Vagina (tissue), 2 donors: ENCODE measurements around the gene VSIG10. TPM values are rescaled to one million over a fixed set of nuclear protein-coding genes. Genes with fewer than 3 reads are reported as not detected.
A peak's percentile ranks its signal among the peaks of the same experiment; 100 is the strongest.

Experiments used
- DNase-seq, 2 donors: peaks; one replicate each; pipeline ENCODE4 v3.0.0-alpha.2; 2017; ENCODE audit errors: extremely low spot score in 2 of 2
- H3K27ac ChIP-seq: fragments of 200-600 bp; sonication (generic); one replicate; pipeline ENCODE4 v1.5.1; 2019
- H3K27me3 ChIP-seq: fragments of 200-600 bp; sonication (generic); one replicate; pipeline ENCODE4 v1.5.1; 2019
- H3K36me3 ChIP-seq, 2 donors: fragments of 200-600 bp; sonication (generic); one replicate each; pipeline ENCODE4 v1.5.1; 2017 to 2019
- H3K4me1 ChIP-seq: fragments of 200-600 bp; sonication (generic); one replicate; pipeline ENCODE4 v1.5.1; 2019
- H3K4me3 ChIP-seq, 2 donors: fragments of 200-600 bp; sonication (generic); 1 replicate in 1 of 2; 2 replicates in 1 of 2; pipeline ENCODE4 v1.5.1; 2016 to 2019
- H3K9me3 ChIP-seq: fragments of 200-600 bp; sonication (generic); one replicate; pipeline ENCODE4 v1.5.1; 2019
- POLR2A ChIP-seq, 2 donors: fragments of 450-650 bp; IDR thresholded peaks; one replicate each; pipeline ENCODE4 v1.6.1; 2017; ENCODE audit warnings: antibody characterized with exemption in 2 of 2, mild to moderate bottlenecking in 2 of 2, moderate library complexity in 2 of 2
- POLR2AphosphoS5 ChIP-seq, 2 donors: sonication (generic); formaldehyde crosslinking; IDR thresholded peaks; one replicate each; pipeline ENCODE4 v1.9.0; 2017; ENCODE audit warnings: antibody characterized with exemption in 2 of 2, mild to moderate bottlenecking in 2 of 2, low read depth in 1 of 2; ENCODE audit not compliant: insufficient read depth in 1 of 2
- intact Hi-C: fragments of 100-400 bp; cut with DNase I; formaldehyde crosslinking; loops from one replicate; pipeline ENCODE4 v1.15.1; 2023
- total RNA-seq: library from RNA; depleted of rRNA; stranded (reverse); fragments of >200 nt; gene quantifications from one replicate; pipeline ENCODE4 v1.2.3, GENCODE V29; 2016
- TF ChIP-seq, protein P1 (sequence below), 3 experiments: fragments of 450-650 bp in 2 of 3; fragments of 200-600 bp in 1 of 3; sonication (generic) in 1 of 3; IDR thresholded peaks; one replicate each; pipeline ENCODE4 v1.5.1; 2017 to 2019; ENCODE audit warnings: antibody characterized with exemption in 3 of 3, mild to moderate bottlenecking in 2 of 3, moderate library complexity in 2 of 3

The VSIG10 gene
- total RNA-seq, 1 donor from 2014 or later, result 31.2 TPM

DNA sequence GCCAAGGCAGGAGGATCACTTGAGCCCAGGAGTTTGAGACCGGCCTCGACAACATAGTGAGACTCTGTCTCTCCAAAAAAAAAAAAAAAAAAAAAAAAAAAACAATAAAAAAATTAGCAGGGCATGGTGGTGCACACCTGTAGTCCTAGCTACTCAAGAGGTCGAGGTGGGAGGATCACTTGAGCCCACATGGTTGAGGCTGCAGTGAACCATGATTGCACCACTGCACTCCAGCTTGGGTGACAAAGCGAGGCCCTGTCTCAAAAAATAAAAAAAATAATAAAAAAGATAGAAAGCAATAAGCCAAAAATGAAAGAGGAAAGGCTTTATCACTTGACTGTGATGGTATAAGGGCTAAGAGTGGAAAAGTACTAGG is 21.9 kb upstream of the VSIG10 start:
- H3K4me1 ChIP-seq, result no peaks in the 10 kb centered on the region
- intact Hi-C loops, result no loop called here
- no peak overlapping the region for H3K27ac ChIP-seq
- no peaks in the 10 kb centered on the region for H3K9me3 ChIP-seq
- no peak for DNase-seq
- H3K36me3 ChIP-seq, result no peaks in the 10 kb centered on the region
- TF ChIP-seq, protein P1, sequence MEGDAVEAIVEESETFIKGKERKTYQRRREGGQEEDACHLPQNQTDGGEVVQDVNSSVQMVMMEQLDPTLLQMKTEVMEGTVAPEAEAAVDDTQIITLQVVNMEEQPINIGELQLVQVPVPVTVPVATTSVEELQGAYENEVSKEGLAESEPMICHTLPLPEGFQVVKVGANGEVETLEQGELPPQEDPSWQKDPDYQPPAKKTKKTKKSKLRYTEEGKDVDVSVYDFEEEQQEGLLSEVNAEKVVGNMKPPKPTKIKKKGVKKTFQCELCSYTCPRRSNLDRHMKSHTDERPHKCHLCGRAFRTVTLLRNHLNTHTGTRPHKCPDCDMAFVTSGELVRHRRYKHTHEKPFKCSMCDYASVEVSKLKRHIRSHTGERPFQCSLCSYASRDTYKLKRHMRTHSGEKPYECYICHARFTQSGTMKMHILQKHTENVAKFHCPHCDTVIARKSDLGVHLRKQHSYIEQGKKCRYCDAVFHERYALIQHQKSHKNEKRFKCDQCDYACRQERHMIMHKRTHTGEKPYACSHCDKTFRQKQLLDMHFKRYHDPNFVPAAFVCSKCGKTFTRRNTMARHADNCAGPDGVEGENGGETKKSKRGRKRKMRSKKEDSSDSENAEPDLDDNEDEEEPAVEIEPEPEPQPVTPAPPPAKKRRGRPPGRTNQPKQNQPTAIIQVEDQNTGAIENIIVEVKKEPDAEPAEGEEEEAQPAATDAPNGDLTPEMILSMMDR (IDR thresholded peaks at IDR 0.05), result no peak
- TF ChIP-seq POLR2AphosphoS5 (IDR thresholded peaks at IDR 0.05; ENCODE audit: insufficient read depth in 1 of 2, low read depth in 1 of 2) (no peak), POLR2A (IDR thresholded peaks at IDR 0.05) (no peak)
- no peak overlapping the region for H3K4me3 ChIP-seq
- no peaks in the 10 kb centered on the region for H3K27me3 ChIP-seq

DNA sequence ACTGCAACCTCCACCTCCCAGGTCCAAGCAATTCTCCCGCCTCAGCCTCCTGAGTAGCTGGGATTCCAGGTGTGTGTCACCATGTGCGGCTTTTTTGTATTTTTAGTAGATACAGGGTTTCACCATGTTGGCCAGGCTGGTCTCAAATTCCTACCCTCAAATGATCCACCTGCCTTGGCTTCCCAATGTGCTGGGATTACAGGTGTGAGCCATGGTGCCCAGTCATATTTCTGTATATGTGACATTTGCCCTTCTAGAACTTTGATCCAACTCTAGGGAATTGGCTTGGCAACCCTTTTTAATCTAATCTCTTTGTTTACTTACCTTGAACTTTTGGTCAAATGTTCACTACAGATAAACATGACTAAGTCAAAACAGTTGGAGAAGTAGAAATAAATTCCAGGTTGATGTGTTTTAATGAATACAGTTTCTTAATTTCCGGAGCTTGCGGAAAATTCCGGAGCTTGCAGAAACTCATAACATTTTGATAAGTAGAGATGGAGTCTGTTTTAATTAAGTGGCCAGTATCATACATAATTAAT is 20.6 kb upstream of the VSIG10 start:
- no peaks in the 10 kb centered on the region for H3K9me3 ChIP-seq
- H3K27ac ChIP-seq, result no peak overlapping the region
- no peak for TF ChIP-seq POLR2A (IDR thresholded peaks at IDR 0.05)
- TF ChIP-seq POLR2AphosphoS5 (IDR thresholded peaks at IDR 0.05; ENCODE audit: insufficient read depth in 1 of 2, low read depth in 1 of 2), result no peak
- TF ChIP-seq, protein P1 (IDR thresholded peaks at IDR 0.05), result no peak
- intact Hi-C loops, result loop anchor here (5.0 kb wide), 1 partner anchor 253 kb away; the partner anchor contains the start of gene SUDS3
- H3K27me3 ChIP-seq, result no peaks in the 10 kb centered on the region
- DNase-seq, result no peak
- H3K4me3 ChIP-seq, result no peak overlapping the region
- H3K4me1 ChIP-seq, result no peaks in the 10 kb centered on the region
- H3K36me3 ChIP-seq, result no peaks in the 10 kb centered on the region

DNA sequence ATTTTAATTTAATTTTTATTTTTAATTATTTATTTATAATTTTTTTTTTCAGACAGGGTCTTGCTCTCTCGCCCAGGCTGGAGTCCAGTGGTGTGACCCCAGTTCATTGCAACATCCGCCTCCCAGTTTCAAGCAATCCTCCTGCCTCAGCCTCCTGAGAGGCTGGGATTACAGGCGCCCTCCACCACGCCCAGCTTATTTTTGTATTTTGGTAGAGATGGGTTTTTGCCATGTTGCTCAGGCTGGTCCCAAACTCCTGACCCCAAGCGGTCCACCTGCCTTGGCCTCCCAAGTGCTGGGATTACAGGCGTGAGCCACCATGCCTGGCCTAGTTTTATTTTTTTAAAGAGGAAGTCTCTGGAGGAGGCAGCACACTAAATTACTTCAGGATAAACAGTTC is 18.5 kb upstream of the VSIG10 start:
- Histone ChIP-seq H3K27ac (no peak overlapping the region), H3K9me3 (no peaks in the 10 kb centered on the region), H3K4me1 (no peaks in the 10 kb centered on the region), H3K36me3 (no peaks in the 10 kb centered on the region), H3K4me3 (no peak overlapping the region), H3K27me3 (no peaks in the 10 kb centered on the region)
- intact Hi-C loops, result loop anchor here (5.0 kb wide), 1 partner anchor 255 kb away; the partner anchor contains the start of gene SUDS3
- TF ChIP-seq, protein P1 (IDR thresholded peaks at IDR 0.05), result no peak
- TF ChIP-seq POLR2AphosphoS5 (IDR thresholded peaks at IDR 0.05; ENCODE audit: insufficient read depth in 1 of 2, low read depth in 1 of 2), result no peak
- TF ChIP-seq POLR2A (IDR thresholded peaks at IDR 0.05), result no peak
- no peak for DNase-seq

DNA sequence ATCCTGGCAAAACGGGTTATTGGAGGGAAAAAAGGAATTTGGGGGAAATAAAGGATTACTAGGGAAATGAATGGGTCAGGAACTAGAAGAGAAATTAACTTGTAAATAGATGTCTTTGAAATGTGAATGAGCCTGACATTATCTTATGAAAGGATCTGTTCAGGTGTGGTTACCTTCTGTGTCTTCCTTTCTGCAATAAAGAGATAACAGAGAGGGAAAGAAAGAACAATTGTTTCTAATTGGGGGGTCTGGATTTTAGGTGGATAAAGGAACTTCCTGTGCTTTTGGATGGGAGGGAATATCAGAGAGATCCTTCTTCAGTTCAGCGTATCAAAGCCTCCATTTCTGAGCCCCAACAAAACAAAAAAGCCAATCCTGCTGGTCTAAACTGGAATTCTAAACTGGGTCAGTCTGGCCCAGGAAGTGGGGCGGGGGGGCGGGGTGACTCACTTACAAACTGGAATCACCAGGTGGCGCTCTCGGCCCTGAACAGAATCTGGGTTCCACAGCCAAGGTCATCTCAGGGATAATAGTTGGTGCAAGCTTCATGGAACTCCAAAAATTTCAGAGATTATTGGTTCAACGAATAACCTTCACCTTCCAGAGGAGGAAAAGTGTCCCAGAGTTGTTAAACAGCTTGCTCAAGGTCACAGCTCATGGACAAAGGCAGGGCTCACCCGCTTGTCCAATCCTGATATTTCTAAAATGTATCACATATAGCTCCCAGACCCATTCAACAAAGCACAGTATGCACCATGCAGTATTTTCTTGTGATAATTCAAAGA is 17.0 kb upstream of the VSIG10 start:
- Histone ChIP-seq H3K27ac (no peak overlapping the region), H3K27me3 (no peaks in the 10 kb centered on the region), H3K4me3 (no peak overlapping the region), H3K9me3 (no peaks in the 10 kb centered on the region), H3K36me3 (no peaks in the 10 kb centered on the region), H3K4me1 (no peaks in the 10 kb centered on the region)
- intact Hi-C loops, result loop anchor here (5.0 kb wide), 1 partner anchor 257 kb away; the partner anchor contains the start of gene SUDS3
- TF ChIP-seq POLR2AphosphoS5 (IDR thresholded peaks at IDR 0.05; ENCODE audit: insufficient read depth in 1 of 2, low read depth in 1 of 2), result peak in 1 of 2 donors; percentile 13
- TF ChIP-seq, protein P1 (IDR thresholded peaks at IDR 0.05), result peak in 1 of 3 experiments; percentile 71
- no peak for TF ChIP-seq POLR2A (IDR thresholded peaks at IDR 0.05)
- no peak for DNase-seq

DNA sequence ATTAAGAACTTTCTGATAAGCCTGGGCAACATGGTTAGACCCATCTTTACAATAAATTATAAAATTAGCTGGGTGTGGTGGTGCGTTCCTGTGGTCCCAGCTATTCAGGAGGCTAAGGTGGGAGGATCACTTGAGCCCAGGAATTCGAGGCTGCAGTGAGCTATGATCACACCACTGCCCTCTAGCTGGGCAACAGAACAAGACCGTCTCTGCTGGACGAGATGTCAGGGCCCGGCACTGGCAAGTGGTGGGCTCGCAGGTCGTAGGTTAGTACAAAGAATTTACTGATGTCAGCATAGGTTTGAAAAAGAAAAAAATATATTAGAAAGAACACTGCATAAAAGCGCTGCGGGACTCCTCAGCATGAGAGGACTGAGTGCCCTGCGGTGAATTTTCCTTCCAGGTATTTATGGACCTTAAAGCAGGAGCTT is 15.7 kb upstream of the VSIG10 start:
- Histone ChIP-seq H3K9me3 (no peaks in the 10 kb centered on the region), H3K4me1 (no peaks in the 10 kb centered on the region), H3K36me3 (no peaks in the 10 kb centered on the region), H3K4me3 (no peak overlapping the region), H3K27ac (no peak overlapping the region), H3K27me3 (no peaks in the 10 kb centered on the region)
- TF ChIP-seq POLR2AphosphoS5 (IDR thresholded peaks at IDR 0.05; ENCODE audit: insufficient read depth in 1 of 2, low read depth in 1 of 2), result no peak
- no peak for TF ChIP-seq POLR2A (IDR thresholded peaks at IDR 0.05)
- TF ChIP-seq, protein P1 (IDR thresholded peaks at IDR 0.05), result no peak
- intact Hi-C loops, result no loop called here
- DNase-seq, result no peak
